ENCODE data around the gene FGF9.

GRCh38 chr13:21668732-21669275 is 2.1 kb upstream of the FGF9 start:
- TF ChIP-seq TAF1 (IDR thresholded peaks at IDR 0.05; ENCODE audit: borderline replicate concordance, low read depth, low read length) (no peak), POLR2AphosphoS5 (IDR thresholded peaks at IDR 0.05; ENCODE audit: low read depth, low read length) (no peak)
